Measurements from ENCODE around the gene PRTN3. TPM values are rescaled to one million over a fixed set of nuclear protein-coding genes. Genes with fewer than 3 reads are reported as not detected.
"Not testable (repeated sequence)": the region's sequence is repeated elsewhere in the genome, so short reads cannot be mapped to it uniquely, and the experiment has no call there.

The PRTN3 gene
- polyA plus RNA-seq, 1 donor: 0.67 TPM

DNA sequence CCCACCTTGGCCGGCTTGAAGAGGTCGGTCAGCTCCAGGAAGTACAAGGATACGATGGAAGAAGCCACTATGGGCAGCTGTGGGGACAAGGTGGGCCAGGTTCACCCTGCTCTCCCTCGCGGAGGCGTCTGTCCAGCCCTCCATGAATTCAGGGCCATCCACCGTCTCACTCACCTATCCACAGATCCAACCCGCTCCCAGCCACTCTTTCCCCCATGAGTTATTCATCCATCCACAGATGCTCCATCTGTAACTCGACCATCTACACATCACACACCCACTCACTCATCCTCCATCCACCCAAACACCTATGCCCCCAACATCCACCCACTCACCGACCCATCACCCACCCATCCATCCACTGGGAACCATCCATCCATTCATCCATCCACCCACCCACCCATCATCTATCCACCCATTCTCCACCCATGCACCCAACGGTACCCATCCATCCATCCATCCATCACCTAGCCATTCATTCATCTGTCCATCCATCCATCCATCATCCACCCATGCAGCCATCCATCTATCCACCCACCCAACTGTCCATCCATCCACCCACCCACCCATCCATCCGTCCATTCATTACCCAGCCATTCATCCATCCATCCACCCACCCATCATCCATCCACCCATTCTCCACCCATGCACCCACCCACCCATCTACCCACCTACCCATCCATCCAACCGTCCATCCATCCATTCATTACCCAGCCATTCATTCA, 24.9 kb upstream of the PRTN3 start:
- no peak for DNase-seq

DNA sequence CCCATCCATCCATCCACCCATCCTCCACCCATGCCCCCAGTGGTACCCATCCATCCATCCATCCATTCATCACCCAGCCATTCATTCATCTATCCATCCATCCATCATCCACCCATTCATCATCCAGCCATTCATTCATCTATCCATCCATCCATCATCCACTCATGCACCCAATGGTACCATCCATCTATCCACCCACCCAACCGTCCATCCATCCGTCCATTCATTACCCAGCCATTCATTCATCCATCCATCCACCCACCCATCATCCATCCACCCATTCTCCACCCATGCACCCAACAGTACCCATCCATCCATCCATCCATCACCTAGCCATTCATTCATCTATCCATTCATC, 24.3 kb upstream of the PRTN3 start:
- DNase-seq: no peak

DNA sequence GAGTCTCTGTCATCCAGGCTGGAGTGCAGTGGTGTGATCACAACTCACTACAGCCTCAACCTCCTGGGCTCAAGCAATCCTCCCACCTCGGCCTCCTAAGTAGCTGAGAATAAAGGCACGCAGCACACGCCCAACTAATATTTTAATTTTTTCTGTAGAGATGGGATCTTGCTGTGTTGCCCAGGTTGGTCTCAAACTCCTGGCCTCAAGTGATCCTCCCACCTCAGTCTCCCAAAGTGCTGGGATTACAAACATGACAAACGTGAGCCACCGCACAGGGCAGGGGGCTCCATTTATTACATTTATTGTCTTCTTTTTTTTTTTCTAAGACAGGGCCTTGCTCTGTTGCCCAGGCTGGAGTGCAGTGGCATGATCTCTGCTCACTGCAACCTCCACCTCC, 20.6 kb upstream of the PRTN3 start:
- not testable (repeated sequence) for DNase-seq

DNA sequence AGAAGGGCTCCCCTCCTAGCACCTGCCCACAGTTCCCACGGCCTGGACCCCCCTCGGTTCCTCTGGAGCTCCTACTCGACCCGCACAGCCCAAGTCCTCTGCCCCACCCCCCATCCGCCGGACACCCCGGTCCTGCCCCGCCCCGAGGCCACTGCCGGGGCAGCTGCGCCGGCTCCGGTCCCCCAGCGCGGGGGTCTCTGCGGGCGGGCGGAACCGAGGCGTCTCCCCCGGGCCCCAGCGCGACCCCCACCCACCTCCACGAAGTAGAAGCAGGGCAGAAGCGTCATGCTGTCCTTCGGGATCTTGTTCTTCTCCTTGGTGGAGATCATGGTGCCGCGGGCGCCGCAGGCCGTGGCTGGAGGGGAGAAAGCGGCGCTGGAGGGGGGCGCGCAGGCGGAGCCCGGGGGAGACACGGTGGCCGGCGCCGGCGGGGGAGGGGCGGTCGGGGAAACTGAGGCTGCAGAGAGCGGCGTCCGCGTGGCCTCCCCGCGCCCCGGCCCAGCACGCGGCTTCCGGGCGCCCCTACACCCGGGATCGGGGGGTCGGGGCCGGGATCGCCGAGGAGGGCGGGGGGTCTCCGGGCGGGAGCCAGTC, 19.5 kb upstream of the PRTN3 start:
- no peak for DNase-seq

DNA sequence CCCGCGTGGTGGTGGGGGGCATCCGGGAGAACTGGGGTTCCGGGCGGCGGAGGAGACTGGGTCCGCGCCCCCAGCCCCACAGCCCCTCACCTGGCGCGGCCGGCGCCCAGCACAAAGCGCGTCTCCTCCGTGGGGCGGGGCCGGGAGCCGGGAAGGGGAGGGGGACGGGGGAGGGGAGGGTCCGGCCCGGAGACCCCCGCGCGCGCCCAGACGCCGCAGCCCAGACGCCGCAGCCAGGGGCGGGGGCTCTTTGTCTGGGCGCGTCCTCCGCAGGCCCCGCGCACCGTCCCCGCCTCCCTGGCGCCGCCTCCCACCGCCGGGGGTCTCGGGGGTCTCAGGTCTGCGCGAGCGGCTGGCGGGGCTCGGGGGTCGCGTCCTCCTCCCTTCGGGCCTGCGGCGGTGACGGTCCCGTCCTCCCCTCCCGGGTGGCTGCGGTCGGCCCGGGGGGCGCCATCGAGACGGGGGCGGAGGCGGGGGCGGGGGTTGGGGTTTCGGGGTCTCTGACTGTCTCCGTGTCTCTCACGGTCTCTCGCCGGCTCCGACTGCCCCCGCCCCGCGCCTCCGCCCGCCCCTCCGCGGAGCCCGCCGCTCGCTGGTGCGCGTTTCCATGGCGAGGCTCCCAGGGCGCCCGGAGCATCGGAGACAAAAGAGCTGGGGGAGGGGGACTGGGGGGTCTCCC, 18.8 kb upstream of the PRTN3 start, which contains the start of gene PLPPR3:
PLPPR3 (minus strand) TSS at position 131 of the 679 bp plus-strand sequence. CDS start 396 bp downstream, outside the sequence.
- DNase-seq: no peak

DNA sequence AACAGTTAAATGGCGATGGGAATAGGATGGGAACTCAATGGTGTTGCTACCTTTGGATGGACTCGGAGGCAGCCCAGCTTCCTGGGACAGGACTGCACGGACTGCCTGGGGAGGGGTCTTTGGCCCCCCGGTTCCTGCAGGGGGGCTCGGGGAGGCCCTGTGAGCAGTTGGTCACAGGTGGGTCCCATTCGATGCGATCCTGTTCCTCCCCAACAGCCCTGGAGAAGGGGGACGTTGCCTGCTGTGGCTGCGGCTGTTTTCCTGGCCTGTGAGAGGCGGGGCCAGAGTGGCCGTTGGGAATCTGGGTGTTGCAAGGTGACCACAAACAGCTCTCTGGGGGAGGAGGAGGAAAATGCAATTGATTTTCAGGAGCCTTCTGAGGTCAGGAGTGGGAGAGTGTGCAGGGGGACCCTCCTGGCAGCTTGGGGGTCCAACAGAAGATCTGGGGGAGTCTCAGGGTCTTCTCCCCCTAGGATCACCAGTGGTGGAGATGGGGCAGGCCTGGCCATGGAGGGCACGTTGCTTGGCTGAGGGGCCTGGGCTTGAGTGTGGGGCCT, 17.2 kb upstream of the PRTN3 start:
- DNase-seq: no peak

DNA sequence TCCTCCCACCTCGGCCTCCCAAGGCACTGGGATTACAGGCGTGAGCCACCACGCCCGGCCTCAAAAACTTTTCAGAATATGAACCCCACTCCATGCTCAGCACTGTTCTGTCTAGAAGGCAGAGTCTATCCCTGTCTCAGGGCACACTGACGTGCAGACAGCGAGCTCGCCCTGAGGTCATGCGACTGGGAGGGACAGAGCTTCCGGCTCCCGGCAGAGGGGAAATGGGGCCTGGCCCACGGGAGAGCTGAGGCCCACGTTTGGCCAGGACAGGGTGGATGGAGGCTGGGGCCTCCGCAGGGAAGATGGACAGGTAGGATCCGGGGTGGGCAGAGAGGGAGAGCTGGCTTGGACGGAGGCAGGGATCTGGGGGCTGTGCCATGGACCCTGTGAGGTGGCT, 15.9 kb upstream of the PRTN3 start:
- DNase-seq: no peak

DNA sequence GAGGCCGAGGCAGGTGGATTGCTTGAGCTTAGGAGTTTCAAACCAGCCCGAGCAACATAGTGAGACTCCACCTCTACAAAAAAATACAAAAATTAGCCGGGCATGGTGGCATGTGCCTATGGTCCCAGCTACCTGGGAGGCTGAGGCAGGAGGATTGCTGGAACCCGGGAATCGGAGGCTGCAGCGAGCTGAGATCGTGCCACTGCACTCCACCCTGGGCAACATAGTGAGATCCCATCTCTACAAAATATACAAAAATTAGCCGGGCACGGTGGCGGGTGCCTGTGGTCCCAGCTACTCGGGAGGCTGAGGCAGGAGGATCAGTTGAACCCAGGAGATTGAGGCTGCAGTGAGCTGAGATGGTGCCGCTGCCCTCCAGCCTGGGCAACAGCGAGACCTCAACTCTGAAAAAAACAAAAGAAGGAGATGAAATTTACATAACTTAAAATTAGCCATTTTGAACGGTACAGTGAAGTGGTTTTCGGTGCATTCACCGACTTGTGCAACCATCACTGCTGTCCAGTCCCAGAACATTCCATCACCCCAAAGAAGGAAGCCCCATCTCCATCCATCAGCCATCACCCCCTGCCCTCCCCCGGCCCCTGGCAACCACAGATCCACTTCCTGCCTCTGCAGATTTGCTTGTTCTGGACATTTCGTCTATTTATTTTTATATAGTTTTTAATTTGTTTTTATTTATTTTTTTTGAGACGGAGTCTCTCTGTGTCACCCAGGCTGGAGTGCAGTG, 14.7 kb upstream of the PRTN3 start:
- no peak for DNase-seq

DNA sequence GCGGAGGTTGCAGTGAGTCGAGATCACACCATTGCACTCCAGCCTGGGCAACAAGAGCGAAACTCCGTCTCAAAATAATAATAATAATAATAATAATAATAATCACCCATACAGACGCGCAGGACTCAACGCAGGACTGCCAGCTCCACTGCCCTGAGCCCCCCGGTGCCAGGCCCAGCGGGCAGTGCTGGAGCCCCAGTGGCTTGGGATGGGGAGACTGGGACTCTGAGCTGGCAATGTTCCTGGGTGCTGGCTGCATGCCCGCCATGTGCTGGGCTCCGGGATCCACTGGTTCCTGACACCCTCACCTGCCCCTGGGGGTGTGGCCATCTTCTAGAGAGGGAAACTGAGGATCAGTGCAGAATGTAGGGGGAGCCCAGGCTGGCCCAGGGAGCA, 13.5 kb upstream of the PRTN3 start:
- no peak for DNase-seq

DNA sequence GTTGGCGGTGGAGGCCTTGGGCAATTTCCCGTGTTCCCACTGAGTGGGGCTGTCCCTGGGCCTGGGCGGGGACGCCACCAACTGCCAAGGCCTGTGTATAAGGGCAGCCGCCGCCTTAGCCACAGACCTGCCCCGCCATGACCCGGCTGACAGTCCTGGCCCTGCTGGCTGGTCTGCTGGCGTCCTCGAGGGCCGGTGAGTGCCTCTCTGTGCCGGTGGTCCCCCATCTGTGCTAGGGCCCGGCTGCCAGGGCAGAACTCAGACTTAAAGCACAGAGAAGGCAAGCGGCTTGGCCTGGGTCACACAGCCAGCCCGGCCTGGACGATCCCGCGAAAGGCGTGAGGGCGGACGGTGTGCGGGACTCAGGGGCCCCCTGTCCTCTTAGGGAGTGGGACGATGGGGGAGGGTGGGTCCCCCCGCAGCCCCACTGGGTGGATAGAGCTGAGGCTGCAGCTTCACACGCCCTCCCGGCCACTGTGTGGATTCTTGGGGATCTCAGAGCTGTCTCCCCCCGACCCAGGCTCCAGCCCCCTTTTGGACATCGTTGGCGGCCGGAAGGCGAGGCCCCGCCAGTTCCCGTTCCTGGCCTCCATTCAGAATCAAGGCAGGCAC, 13.0 kb upstream of the PRTN3 start, which contains the start of gene AZU1:
AZU1 (plus strand) TSS at position 128 of the 612 bp plus-strand sequence; CDS start at position 138, 10 bp downstream.
- no peak for DNase-seq

DNA sequence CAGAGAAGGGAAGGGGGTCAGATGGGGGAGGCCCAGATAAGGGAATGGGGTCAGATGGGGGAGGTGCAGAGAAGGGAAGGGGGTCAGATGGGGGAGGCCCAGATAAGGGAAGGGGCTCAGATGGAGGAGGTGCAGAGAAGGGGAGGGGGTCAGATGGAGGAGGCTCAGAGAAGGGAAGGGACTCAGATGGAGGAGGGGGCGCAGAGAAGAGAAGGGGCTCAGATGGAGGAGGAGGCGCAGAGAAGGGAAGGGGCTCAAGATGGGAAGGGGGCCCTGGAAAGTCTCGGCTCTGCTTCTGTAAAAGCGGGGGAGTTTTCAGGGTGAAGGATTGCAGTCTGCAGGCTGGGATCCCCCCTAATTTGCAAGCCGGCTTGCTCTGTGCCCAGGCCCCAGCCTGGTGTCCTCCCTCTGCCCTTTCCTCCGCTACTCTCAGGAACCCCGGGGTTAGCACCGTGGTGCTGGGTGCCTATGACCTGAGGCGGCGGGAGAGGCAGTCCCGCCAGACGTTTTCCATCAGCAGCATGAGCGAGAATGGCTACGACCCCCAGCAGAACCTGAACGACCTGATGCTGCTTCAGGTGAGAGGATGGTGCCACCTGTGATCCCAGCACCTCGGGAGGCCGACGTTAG, 11.6 kb upstream of the PRTN3 start:
- no peak for DNase-seq

DNA sequence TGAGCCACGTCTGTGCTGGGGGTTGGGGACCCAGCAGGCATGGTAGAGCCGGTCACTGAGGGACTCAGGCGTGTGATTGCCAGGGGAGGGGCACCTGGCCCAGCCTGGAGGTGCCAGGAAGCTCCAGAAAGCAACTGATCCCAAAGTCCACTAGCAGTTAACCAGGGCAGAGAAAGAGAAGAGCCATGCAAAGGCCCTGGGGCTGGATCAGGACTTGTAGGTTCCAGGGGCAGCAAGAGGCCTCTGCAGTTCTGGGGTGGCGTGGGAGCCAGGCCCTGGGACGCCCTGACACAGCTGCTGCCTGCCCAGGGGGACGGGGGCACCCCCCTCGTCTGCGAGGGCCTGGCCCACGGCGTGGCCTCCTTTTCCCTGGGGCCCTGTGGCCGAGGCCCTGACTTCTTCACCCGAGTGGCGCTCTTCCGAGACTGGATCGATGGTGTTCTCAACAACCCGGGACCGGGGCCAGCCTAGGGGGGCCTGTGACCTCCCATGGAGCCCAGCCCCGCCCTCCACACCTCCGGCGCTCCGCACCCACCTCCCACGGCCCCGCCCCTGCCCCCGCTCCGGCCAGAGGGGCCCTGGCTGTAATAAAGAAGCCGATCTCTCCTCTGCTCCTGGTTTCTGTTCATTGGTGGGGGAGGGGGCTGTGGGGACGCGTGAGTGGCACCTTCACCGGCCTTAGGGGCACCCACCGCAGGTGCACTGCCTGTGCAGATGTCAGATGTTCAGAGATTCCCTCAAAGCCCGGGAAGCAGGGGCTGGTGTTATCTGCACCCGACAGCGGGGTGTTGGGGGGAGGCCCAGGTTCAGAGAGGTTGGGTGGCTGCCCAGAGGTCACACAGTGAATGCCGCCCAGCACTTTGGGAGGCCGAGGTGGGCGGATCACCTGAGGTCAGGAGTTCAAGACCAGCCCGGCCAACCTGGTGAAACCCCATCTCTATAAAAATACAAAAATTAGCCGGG, 9.1 kb upstream of the PRTN3 start:
- no peak for DNase-seq

DNA sequence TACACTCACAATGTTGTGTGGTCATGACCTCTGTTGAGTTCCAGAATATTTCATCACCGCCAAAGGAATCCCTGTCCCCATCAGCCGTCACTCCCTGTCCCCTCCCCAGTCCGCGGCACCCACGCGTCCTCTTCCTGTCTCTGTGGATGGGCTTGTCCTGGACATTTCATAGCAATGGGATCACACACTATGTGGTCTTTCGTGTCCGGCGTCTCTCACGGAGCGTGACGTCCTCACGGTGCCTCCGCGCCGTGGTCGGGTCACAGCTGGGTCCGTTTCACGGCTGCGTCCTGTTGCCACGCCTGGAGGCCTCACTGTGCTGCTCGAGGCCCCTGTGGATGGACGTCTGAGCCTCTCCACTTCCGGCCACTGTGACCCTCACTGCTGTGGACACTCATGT, 6.6 kb upstream of the PRTN3 start:
- no peak for DNase-seq

DNA sequence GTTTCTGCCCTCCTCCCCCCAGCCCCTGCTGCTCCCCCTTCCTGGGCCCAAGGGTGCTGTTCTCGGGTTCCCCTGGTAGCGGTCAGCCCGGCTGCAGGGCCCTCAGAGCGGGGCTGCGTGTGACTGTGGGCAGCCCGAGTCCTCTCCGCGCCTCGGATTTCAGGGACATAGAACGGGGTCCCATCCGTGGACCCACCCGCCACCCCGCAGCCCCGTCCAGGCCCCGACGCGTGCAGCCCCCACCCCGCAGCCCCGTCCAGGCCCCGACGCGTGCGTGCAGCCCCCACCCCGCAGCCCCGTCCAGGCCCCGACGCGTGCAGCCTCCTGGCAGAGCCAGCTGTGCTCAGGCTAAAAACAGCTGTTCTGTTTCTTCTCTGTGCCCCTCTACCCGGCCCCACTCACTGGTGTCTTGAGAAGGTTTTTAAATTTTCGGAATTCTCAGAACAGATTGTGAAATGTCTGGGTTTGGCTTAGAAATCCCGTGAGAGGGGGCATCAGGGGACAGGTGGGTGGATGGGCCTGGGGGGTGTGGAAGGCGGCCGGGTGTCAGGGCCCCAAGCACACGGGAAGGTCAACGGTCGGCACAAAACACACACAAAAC, 5.5 kb upstream of the PRTN3 start:
- no peak for DNase-seq

DNA sequence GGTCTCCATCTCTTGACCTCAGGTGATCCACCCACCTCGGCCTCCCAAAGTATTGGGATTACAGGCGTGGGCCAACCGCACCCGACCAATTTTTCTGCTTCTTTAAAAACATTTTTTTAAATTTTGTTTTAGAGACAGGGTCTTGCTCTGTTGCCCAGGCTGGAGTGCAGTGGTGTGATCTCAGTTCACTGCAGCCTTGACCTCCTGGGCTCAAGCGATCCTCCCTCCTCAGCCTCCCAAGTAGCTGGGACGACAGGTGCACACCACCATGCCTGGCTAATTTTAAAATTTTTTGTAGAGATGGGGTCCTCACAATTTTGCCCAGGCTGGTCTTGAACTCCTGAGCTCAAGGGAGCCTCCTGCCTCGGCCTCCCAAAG, 2.0 kb downstream of the PRTN3 start:
- DNase-seq: not testable (repeated sequence)

DNA sequence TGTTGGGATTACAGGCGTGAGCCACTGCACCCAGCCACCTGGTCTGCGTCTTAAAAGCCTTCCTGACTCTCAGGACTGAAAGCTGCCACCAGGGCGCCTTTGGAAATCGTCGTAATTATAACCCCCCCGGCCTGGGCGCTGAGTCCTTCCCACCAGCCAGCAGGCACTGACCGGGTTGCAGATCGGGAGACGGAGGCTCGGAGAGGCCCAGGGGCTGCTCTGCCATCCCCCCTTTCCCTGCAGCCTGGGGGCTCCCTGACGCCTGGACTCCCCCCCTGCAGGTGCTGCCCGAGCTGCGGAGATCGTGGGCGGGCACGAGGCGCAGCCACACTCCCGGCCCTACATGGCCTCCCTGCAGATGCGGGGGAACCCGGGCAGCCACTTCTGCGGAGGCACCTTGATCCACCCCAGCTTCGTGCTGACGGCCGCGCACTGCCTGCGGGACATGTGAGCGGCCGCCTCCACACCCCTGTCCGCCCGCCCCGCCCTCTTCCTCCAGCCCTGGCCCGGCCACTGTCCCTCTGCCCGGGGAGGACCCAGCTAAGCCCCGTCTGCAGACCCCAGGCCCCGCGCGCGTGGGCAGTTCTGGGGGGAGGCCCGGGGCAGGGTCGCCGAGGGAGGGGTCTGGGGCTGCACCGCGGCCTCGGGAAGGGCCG, 2.5 kb downstream of the PRTN3 start:
- no peak for DNase-seq

DNA sequence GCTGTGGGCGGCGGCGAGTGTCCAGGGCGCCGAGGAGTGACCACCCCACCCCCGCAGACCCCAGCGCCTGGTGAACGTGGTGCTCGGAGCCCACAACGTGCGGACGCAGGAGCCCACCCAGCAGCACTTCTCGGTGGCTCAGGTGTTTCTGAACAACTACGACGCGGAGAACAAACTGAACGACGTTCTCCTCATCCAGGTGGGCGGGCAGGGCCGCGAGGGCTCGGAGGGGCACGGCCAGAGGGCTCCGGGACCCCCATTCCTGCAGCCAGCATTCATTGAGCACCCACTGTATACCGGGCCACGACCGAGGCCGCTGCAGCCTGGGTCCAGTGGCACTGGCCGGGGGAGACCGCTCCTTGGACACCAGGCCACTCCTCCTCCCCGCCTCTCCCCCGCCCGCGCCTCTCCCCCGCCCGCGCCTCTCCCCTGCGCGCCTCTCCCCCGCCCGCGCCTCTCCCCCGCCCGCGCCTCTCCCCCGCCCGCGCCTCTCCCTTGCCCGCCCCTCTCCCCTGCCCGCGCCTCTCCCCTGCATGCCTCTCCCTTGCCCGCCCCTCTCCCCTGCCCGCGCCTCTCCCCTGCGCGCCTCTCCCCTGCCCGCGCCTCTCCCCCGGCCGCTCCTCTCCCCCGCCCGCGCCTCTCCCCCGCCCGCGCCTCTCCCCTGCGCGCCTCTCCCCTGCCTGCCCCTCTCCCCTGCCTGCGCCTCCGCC, 3.2 kb downstream of the PRTN3 start:
- no peak for DNase-seq

DNA sequence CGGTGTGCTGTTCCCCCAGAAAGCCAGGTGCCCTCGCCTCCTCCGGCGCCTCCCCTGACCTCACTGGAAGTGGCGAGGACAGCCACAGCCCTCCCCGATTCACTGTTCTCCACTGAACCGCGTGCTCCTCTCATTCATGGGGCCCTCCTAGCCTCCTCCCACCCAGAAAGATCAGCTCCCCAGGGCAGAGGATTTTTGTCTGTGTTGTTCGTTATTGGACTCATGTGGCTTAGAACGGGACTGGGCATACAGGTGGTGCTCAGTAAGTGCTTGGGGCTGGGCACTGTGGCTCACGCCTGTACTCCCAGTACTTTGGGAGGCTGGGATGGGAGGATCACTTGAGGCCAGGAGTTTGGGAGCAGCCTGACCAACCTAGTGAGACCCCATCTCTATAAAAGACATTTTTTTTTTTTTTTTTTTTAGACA, 3.8 kb downstream of the PRTN3 start:
- no peak for DNase-seq

Data from left kidney (tissue), 2 donors.